Skin of body (tissue), 2 donors: ENCODE results near the gene EPHA7. TPM values are rescaled to one million over a fixed set of nuclear protein-coding genes. Genes with fewer than 3 reads are reported as not detected.

Experiments used
- DNase-seq: peaks from one replicate; lab custom pipeline; 2025; lab: John Stamatoyannopoulos, UW
- total RNA-seq: library from RNA; depleted of rRNA; stranded (reverse); fragments of >200 nt; gene quantifications from one replicate; pipeline ENCODE4 v1.2.3, GENCODE V29; 2014

Gene EPHA7
- total RNA-seq = 2.3 TPM

- DNase-seq = peak; percentile 97
Observed at GRCh38 chr6:93419304-93420162, at the start of gene EPHA7. TSS of gene EPHA7 (minus strand) at chr6:93419559. CDS start at chr6:93419341, 218 bp downstream.

GRCh38 chr6:93468291-93468690 is 48.9 kb upstream of the EPHA7 start:
- peak; percentile 44 for DNase-seq

GRCh38 chr6:93454533-93454932 is 35.2 kb upstream of the EPHA7 start:
- DNase-seq = no peak

- DNase-seq = no peak
Observed at GRCh38 chr6:93453956-93454355, 34.6 kb upstream of the EPHA7 start.

- no peak for DNase-seq
Observed at GRCh38 chr6:93447874-93448273, 28.5 kb upstream of the EPHA7 start.

- no peak for DNase-seq
Observed at GRCh38 chr6:93437491-93437890, 18.1 kb upstream of the EPHA7 start.

- DNase-seq = no peak
Observed at GRCh38 chr6:93433592-93433991, 14.2 kb upstream of the EPHA7 start.

- DNase-seq = no peak
Observed at GRCh38 chr6:93424303-93425064, 5.1 kb upstream of the EPHA7 start.

GRCh38 chr6:93423542-93423941 is 4.2 kb upstream of the EPHA7 start:
- no peak for DNase-seq

- no peak for DNase-seq
Observed at GRCh38 chr6:93420163-93420795, 920 bp upstream of the EPHA7 start.

- peak; percentile 57 for DNase-seq
Observed at GRCh38 chr6:93418408-93419303, 703 bp downstream of the EPHA7 start.

- DNase-seq = no peak
Observed at GRCh38 chr6:93418033-93418407, 1.3 kb downstream of the EPHA7 start.

GRCh38 chr6:93417421-93418013 is 1.8 kb downstream of the EPHA7 start:
- peak; percentile 54 for DNase-seq

GRCh38 chr6:93416571-93417420 is 2.6 kb downstream of the EPHA7 start:
- DNase-seq = no peak

GRCh38 chr6:93413190-93413589 is 6.2 kb downstream of the EPHA7 start:
- no peak for DNase-seq

- DNase-seq = no peak
Observed at GRCh38 chr6:93412452-93412851, 6.9 kb downstream of the EPHA7 start.

- DNase-seq = peak; percentile 39
Observed at GRCh38 chr6:93407186-93407585, 12.2 kb downstream of the EPHA7 start.

GRCh38 chr6:93403390-93403789 is 16.0 kb downstream of the EPHA7 start:
- no peak for DNase-seq

GRCh38 chr6:93398723-93399122 is 20.6 kb downstream of the EPHA7 start:
- DNase-seq = no peak

GRCh38 chr6:93394471-93394870 is 24.9 kb downstream of the EPHA7 start:
- no peak for DNase-seq
